Heart left ventricle (tissue), 16 donors: ENCODE measurements around the gene KRTAP4-4. TPM values are rescaled to one million over a fixed set of nuclear protein-coding genes. Genes with fewer than 3 reads are reported as not detected.

Source experiments
- ATAC-seq, 4 donors: fragments of 200-7000 bp; cut with Tn5 transposase; one replicate each; pipeline ENCODE4 v1.9.1; 2020 to 2022; ENCODE audit warnings: moderate library complexity in 4 of 4, mild to moderate bottlenecking in 3 of 4, moderate number of reproducible peaks in 1 of 4
- DNase-seq, 5 donors: peaks; one replicate each; pipeline ENCODE4 v3.0.0-alpha.2; 2020
- H3K27ac ChIP-seq, 12 donors: fragments of 200-600 bp; sonication (generic) in 4 of 12; one replicate each; pipeline versions ENCODE4 v1.5.0 to v1.8.0; 2016 to 2022; ENCODE audit warnings: mild to moderate bottlenecking in 2 of 12
- H3K27me3 ChIP-seq, 9 donors: fragments of 200-600 bp; sonication (generic) in 2 of 9; one replicate each; pipeline versions ENCODE4 v1.5.1 to v1.8.0; 2016 to 2022; ENCODE audit warnings: mild to moderate bottlenecking in 3 of 9
- H3K36me3 ChIP-seq, 9 donors: fragments of 200-600 bp; sonication (generic) in 2 of 9; one replicate each; pipeline versions ENCODE4 v1.5.0 to v1.8.0; 2018 to 2022; ENCODE audit warnings: mild to moderate bottlenecking in 2 of 9
- H3K4me1 ChIP-seq, 12 donors: fragments of 200-600 bp; sonication (generic) in 4 of 12; one replicate each; pipeline versions ENCODE4 v1.5.0 to v1.8.0; 2016 to 2022; ENCODE audit warnings: mild to moderate bottlenecking in 3 of 12
- H3K4me3 ChIP-seq, 12 donors: fragments of 200-600 bp; sonication (generic) in 4 of 12; one replicate each; pipeline versions ENCODE4 v1.5.0 to v1.8.0; 2017 to 2022; ENCODE audit warnings: mild to moderate bottlenecking in 9 of 12, moderate library complexity in 4 of 12
- H3K9me3 ChIP-seq, 12 donors: fragments of 200-600 bp; sonication (generic) in 4 of 12; one replicate each; pipeline versions ENCODE4 v1.5.0 to v1.8.0; 2016 to 2022; ENCODE audit warnings: mild to moderate bottlenecking in 1 of 12
- POLR2A ChIP-seq, 2 donors: fragments of 450-650 bp; IDR thresholded peaks; one replicate each; pipeline ENCODE4 v1.6.1; 2017; ENCODE audit warnings: antibody characterized with exemption in 2 of 2, mild to moderate bottlenecking in 2 of 2, moderate library complexity in 2 of 2
- WGBS, 4 donors: extraction: QIAGEN DNeasy Blood & Tissue Kit in 2 of 4; methylation state at CpG; one replicate each; pipeline versions ENCODE4 v1.1.5 to v1.1.7; 2013 to 2018; 5-methylcytosine and 5-hydroxymethylcytosine counted together
- intact Hi-C, 10 donors: fragments of 100-400 bp; cut with DNase I; formaldehyde crosslinking; loops; one replicate each; pipeline versions ENCODE4 v1.11.1 to v1.14.2; 2022
- polyA plus RNA-seq, 2 donors: library from polyadenylated mRNA; stranded (reverse); fragments of 200-250 nt; gene quantifications; one replicate each; pipeline ENCODE4 v1.2.3, GENCODE V29; 2013
- total RNA-seq, 9 donors: library from RNA; depleted of rRNA in 2 of 9; stranded (reverse); fragments of >200 nt in 2 of 9; fragmentation: NEBNext Ultra II Directional in 3 of 9; extraction: Animal tissue kit (Norgen Biotek cat#: 25700) in 3 of 9; gene quantifications; one replicate each; pipeline versions ENCODE4 v1.1.0 to v1.2.4, GENCODE V29; 2016 to 2023
- TF ChIP-seq, protein P1 (sequence below), 12 donors: fragments of 200-600 bp; sonication (generic) in 4 of 12; IDR thresholded peaks; one replicate each; pipeline versions ENCODE4 v1.5.0 to v1.8.0; 2018 to 2022; ENCODE audit warnings: antibody characterized with exemption in 12 of 12, mild to moderate bottlenecking in 5 of 12
- donor health status: ischemic (EF 13 %, LVEDD 7.1; RV severe dilation, severe dysfunction).
- donor health status: healthy with polysubstance abuse.
- donor health status: DM: no; HTN: yes; CAD: no.
- donor health status: DM: no; HTN: no; CAD: no.
- donor health status: ischemic (EF 25% LVEDD 6.9; RV normal size, moderate dysfunction).
- donor health status: ischemic (EF 25% LVEDD 5.7; RV mildly dilated, moderate dysfunction).
- donor health status: healthy.
- donor health status: DM: yes; HTN: yes; CAD: no.
- donor health status: ischemic (EF 35%, LVEDD 5.7; RV mildly dilated, moderate dysfunction).
- donor health status: nonischemic (EF 11% LVEDD 7.7; RV severe dilation, severe dysfunction).
- donor health status: DM: yes; HTN: yes; CAD: no.
- donor health status: PGD.
- donor health status: ischemic (EF 29% LVEDD 5.4; RV normal size, mild dysfunction).
- donor health status: nonischemic (EF 23%, LVEDD 6.1; RV moderate dilation, normal function).

Gene KRTAP4-4
- total and polyA plus RNA-seq, 11 donors = not detected

DNA sequence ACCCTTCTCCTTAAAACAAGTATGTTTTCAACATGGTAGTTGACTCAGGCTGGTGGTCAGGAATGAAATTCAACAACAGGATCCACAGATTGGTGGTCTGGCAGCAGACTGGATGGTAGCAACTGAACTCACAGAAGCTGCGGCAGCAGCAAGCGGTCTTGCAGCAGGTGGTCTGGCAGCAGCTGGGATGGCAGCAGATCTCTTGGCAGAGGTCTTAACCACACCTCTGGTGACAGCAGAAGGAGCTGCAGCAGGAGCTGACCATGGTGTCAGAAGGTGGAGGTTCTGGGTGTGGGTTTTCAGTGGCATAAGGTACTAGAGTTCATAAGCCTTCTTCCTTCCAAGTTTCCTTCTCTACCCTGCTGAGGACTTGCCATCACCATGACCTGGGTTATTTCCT is 26.3 kb upstream of the KRTAP4-4 start:
- DNase-seq (no peak), ATAC-seq (no peak)
- Histone ChIP-seq H3K4me3 (no peak overlapping the region), H3K36me3 (no peaks in the 10 kb centered on the region), H3K9me3 (peaks cover 0 to 7% (median 0%) of the 10 kb centered on the region in 12 donors), H3K27ac (no peak overlapping the region), H3K27me3 (peaks cover 0 to 26% (median 0%) of the 10 kb centered on the region in 9 donors), H3K4me1 (no peaks in the 10 kb centered on the region)
- intact Hi-C loops = no loop called here
- 75 to 95% (median 83%) methylated on average over 2 of the region's 2 CpGs for WGBS, 4 donors
- no peak for TF ChIP-seq POLR2A (IDR thresholded peaks at IDR 0.05)
- TF ChIP-seq, protein P1, sequence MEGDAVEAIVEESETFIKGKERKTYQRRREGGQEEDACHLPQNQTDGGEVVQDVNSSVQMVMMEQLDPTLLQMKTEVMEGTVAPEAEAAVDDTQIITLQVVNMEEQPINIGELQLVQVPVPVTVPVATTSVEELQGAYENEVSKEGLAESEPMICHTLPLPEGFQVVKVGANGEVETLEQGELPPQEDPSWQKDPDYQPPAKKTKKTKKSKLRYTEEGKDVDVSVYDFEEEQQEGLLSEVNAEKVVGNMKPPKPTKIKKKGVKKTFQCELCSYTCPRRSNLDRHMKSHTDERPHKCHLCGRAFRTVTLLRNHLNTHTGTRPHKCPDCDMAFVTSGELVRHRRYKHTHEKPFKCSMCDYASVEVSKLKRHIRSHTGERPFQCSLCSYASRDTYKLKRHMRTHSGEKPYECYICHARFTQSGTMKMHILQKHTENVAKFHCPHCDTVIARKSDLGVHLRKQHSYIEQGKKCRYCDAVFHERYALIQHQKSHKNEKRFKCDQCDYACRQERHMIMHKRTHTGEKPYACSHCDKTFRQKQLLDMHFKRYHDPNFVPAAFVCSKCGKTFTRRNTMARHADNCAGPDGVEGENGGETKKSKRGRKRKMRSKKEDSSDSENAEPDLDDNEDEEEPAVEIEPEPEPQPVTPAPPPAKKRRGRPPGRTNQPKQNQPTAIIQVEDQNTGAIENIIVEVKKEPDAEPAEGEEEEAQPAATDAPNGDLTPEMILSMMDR (IDR thresholded peaks at IDR 0.05) = no peak

DNA sequence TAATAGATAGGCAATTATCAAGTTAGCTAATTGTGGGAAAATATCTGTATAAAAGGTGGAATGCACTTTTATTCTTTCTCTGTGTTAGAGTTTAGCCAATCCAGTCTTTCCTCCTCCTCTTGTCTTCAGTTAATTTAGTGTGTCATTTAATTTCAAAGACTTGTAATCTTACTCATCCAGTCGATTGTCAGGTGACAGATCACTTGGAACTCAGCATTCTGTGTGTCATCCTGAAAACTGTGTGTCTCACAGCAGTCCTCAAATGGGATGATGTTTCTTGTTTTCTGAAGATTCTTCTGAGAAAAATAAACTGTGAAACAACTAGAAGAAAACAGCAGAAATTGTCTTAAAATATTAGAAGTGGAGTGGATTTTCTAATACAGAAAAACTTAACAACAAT is 24.5 kb upstream of the KRTAP4-4 start:
- Histone ChIP-seq H3K27me3 (peaks cover 0 to 20% (median 0%) of the 10 kb centered on the region in 9 donors), H3K9me3 (peaks cover 0 to 7% (median 0%) of the 10 kb centered on the region in 12 donors), H3K4me1 (no peaks in the 10 kb centered on the region), H3K36me3 (no peaks in the 10 kb centered on the region), H3K27ac (no peak overlapping the region), H3K4me3 (no peak overlapping the region)
- no peak for TF ChIP-seq POLR2A (IDR thresholded peaks at IDR 0.05)
- TF ChIP-seq, protein P1 (IDR thresholded peaks at IDR 0.05) = no peak
- 39 to 49% (median 48%) methylated on average over 1 of the region's 1 CpG for WGBS, 4 donors
- no peak for DNase-seq
- no peak for ATAC-seq
- intact Hi-C loops = no loop called here

GRCh38 chr17:41184480-41184961 is 24.0 kb upstream of the KRTAP4-4 start, which contains the start of gene KRTAP4-1:
KRTAP4-1 (minus strand) TSS chr17:41184911; CDS start chr17:41184854, 57 bp downstream.
- H3K36me3 ChIP-seq = no peaks in the 10 kb centered on the region
- peaks cover 0 to 7% (median 0%) of the 10 kb centered on the region in 12 donors for H3K9me3 ChIP-seq
- no peak within 1 kb of the TSS for H3K27ac ChIP-seq
- H3K4me3 ChIP-seq = no peak within 1 kb of the TSS
- intact Hi-C loops = no loop called here
- ATAC-seq = no peak
- DNase-seq = no peak
- TF ChIP-seq, protein P1 (IDR thresholded peaks at IDR 0.05) = no peak
- TF ChIP-seq POLR2A (IDR thresholded peaks at IDR 0.05) = no peak
- no peaks in the 10 kb centered on the region for H3K4me1 ChIP-seq
- H3K27me3 ChIP-seq = peaks cover 0 to 20% (median 0%) of the 10 kb centered on the region in 9 donors
- 50 to 60% (median 51%) methylated on average over 9 of the region's 9 CpGs for WGBS, 4 donors

GRCh38 chr17:41178843-41179616 is 18.5 kb upstream of the KRTAP4-4 start:
- Histone ChIP-seq H3K4me1 (no peaks in the 10 kb centered on the region), H3K27ac (no peak overlapping the region), H3K9me3 (no peaks in the 10 kb centered on the region), H3K36me3 (no peaks in the 10 kb centered on the region), H3K27me3 (peaks cover 0 to 17% (median 0%) of the 10 kb centered on the region in 9 donors), H3K4me3 (no peak overlapping the region)
- intact Hi-C loops = no loop called here
- DNase-seq = no peak
- 72 to 82% (median 78%) methylated on average over 1 of the region's 1 CpG for WGBS, 4 donors
- ATAC-seq = no peak
- TF ChIP-seq, protein P1 (IDR thresholded peaks at IDR 0.05) = no peak
- no peak for TF ChIP-seq POLR2A (IDR thresholded peaks at IDR 0.05)
